ENCODE data around the gene ALG6. TPM values are rescaled to one million over a fixed set of nuclear protein-coding genes. Genes with fewer than 3 reads are reported as not detected.
A peak's percentile ranks its signal among the peaks of the same experiment; 100 is the strongest.

ALG6 gene
- total RNA-seq, 4 donors from 2014 or later: 6.8 to 16.5 (median 13.0) TPM

DNA sequence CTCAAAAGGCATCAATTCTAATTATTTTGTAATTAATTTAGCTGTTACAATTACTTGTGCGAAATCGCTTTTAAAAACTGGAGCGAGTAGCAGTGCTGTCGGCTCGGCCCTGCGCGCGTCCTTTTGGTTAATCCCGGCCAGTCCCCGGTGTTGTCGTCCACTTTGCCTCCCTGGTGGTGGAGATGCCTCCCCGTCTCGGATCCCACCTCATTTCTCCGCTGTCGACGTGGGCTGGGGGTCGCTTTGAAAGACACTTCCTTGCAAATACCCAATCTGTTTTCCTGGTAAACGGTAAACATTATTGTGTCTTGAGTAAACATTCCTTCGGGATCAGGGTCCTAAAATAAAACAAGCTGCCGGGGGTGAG is 41.3 kb upstream of the ALG6 start:
- Histone ChIP-seq H3K27ac (no peak overlapping the region), H3K36me3 (no peaks in the 10 kb centered on the region), H3K27me3 (peaks cover 23 to 100% (median 68%) of the 10 kb centered on the region in 4 donors), H3K4me1 (peaks cover 25 to 63% (median 26%) of the 10 kb centered on the region in 3 donors), H3K9me3 (no peaks in the 10 kb centered on the region), H3K4me3 (no peak overlapping the region)
- TF ChIP-seq POLR2A (IDR thresholded peaks at IDR 0.05): no peak
- TF ChIP-seq, protein P1, sequence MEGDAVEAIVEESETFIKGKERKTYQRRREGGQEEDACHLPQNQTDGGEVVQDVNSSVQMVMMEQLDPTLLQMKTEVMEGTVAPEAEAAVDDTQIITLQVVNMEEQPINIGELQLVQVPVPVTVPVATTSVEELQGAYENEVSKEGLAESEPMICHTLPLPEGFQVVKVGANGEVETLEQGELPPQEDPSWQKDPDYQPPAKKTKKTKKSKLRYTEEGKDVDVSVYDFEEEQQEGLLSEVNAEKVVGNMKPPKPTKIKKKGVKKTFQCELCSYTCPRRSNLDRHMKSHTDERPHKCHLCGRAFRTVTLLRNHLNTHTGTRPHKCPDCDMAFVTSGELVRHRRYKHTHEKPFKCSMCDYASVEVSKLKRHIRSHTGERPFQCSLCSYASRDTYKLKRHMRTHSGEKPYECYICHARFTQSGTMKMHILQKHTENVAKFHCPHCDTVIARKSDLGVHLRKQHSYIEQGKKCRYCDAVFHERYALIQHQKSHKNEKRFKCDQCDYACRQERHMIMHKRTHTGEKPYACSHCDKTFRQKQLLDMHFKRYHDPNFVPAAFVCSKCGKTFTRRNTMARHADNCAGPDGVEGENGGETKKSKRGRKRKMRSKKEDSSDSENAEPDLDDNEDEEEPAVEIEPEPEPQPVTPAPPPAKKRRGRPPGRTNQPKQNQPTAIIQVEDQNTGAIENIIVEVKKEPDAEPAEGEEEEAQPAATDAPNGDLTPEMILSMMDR (IDR thresholded peaks at IDR 0.05): no peak
- intact Hi-C loops (cut with DNase I): no loop called here
- 24 to 27% methylated on average over 17 to 20 of the region's 20 CpGs for WGBS, 2 donors
- DNase-seq: no peak

DNA sequence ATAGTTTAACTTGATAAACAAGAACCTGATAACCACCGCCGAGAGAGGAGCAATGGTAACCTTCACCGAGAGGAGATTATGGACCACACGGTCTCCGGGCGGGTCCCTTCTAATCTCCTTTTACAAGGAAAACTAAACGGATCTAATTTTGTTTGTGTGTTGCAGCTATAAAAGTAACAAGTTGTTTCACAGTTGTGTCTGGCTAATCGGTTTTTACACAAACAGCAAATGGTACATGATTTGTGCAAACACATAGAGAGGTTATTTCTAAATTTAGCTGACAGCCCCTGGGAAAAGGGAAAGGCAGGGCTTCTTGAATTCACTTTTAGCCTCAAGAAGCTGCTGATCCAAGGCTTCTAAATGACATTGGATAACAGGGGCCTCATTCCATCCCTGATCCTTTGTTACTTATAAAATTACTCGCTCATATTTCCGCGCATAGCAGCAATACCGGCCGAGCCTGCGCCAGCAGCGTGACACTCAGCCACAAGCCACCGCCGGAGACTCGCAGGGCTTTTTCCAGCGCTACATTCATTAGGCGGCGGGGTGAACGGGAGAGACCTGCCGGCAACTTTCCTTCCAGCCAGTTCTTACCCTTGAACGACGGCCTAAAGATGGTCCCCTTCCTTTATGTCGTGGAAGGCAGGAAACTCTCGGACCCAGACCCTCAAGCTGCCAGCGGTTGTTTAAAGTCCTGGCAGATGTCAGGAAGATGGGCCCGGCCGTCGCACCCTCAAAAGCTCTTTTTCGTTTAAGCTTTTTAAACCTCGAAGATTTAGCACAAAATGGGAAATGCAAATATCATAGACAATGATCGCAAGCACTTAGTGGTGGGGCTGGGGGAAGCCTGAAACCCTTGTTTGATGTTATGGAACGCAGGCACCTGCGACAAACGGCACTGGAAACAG is 40.7 kb upstream of the ALG6 start:
- peaks cover 23 to 100% (median 64%) of the 10 kb centered on the region in 4 donors for H3K27me3 ChIP-seq
- TF ChIP-seq, protein P1 (IDR thresholded peaks at IDR 0.05): no peak
- no peak for TF ChIP-seq POLR2A (IDR thresholded peaks at IDR 0.05)
- no peak overlapping the region for H3K4me3 ChIP-seq
- H3K4me1 ChIP-seq: peaks cover 24 to 57% (median 24%) of the 10 kb centered on the region in 3 donors
- DNase-seq: no peak
- intact Hi-C loops (cut with DNase I): no loop called here
- H3K27ac ChIP-seq: no peak overlapping the region
- 21 to 22% methylated on average over 25 to 36 of the region's 37 CpGs for WGBS, 2 donors
- H3K36me3 ChIP-seq: no peaks in the 10 kb centered on the region
- H3K9me3 ChIP-seq: no peaks in the 10 kb centered on the region

DNA sequence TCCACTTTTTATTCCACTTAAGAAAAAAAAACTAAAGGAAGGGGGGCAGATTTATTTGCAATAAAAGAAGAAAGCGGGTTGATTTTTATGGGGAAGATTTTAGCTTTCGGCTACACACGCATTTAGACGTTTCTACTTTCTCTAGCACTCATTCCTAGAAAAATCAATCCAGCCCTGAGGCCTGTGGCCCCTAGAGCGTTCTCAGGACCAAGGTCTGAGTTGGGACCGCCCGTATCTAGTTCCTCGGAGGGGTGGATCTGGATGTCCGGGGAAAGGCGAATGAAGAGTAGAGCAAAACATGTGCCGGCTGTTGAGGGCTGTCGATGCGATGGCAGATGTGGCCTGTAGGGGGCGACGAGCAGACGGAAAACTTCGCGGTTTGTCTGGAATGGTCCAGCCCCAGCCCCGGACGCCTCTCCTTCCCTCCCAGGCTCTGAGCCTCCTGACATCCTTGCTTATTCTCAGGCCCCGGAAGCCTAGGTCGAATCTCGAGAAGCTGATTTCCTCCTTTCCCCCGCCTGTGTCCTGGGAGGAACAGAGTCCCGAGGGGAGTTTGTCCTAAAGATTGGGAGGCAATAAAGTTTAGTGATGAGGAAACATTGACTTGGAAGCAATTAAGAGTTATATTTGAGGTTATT is 39.9 kb upstream of the ALG6 start:
- DNase-seq: no peak
- Histone ChIP-seq H3K36me3 (no peaks in the 10 kb centered on the region), H3K27ac (no peak overlapping the region), H3K4me3 (no peak overlapping the region), H3K9me3 (no peaks in the 10 kb centered on the region), H3K4me1 (peaks cover 18 to 49% (median 18%) of the 10 kb centered on the region in 3 donors), H3K27me3 (peaks cover 14 to 100% (median 57%) of the 10 kb centered on the region in 4 donors)
- intact Hi-C loops (cut with DNase I): no loop called here
- TF ChIP-seq, protein P1 (IDR thresholded peaks at IDR 0.05): peak in 5 of 6 experiments; percentile 60 to 76 (median 63)
- no peak for TF ChIP-seq POLR2A (IDR thresholded peaks at IDR 0.05)
- 13 to 20% methylated on average over 25 of the region's 25 CpGs for WGBS, 2 donors

DNA sequence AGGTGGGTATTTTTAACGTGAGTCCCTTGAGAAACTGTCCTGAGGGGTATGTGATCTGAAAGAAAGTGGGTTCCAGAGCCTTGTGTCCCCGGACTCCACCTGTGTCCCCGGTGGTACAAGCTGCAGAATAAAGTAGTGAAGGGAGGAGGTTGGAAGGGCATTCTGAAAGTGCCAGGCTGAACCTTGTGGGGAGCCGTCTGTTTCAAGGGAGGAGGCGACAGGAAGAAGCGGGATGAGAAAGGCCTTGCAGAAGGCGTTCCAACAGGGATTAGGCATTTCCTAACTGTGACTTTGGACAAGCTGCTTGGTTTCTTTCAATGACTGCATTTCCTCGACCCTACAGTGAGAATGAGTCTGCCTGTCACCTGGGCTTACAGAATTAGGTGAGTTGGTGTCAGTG is 39.3 kb upstream of the ALG6 start:
- H3K4me1 ChIP-seq: peaks cover 12 to 43% (median 14%) of the 10 kb centered on the region in 3 donors
- TF ChIP-seq, protein P1 (IDR thresholded peaks at IDR 0.05): no peak
- no peak for TF ChIP-seq POLR2A (IDR thresholded peaks at IDR 0.05)
- 59 to 68% methylated on average over 8 of the region's 8 CpGs for WGBS, 2 donors
- intact Hi-C loops (cut with DNase I): no loop called here
- no peak overlapping the region for H3K4me3 ChIP-seq
- DNase-seq: no peak
- H3K27ac ChIP-seq: no peak overlapping the region
- H3K36me3 ChIP-seq: no peaks in the 10 kb centered on the region
- H3K9me3 ChIP-seq: no peaks in the 10 kb centered on the region
- peaks cover 9 to 100% (median 54%) of the 10 kb centered on the region in 4 donors for H3K27me3 ChIP-seq

DNA sequence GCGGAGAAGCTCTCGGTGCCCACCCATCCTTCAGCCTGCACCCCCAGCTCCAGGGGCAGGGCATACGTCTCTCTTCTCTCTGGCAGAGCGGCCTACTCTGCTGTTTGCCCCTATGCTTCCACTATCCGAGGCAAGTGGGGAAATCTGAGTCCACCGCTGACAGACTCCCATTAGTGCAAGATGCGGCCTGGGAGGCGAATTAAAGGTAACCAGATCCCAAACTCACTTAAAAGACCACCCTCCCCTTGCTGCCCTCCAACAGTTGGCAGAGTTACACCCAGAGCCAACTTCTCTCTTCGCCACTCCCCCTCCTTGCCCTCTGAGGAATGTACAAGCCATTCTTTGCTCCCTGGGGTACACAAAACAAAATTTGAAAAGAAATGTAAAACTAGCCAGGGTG is 38.6 kb upstream of the ALG6 start:
- peaks cover 6 to 100% (median 54%) of the 10 kb centered on the region in 4 donors for H3K27me3 ChIP-seq
- no peak overlapping the region for H3K27ac ChIP-seq
- no peak for DNase-seq
- intact Hi-C loops (cut with DNase I): no loop called here
- H3K4me1 ChIP-seq: peaks cover 7 to 37% (median 14%) of the 10 kb centered on the region in 3 donors
- no peaks in the 10 kb centered on the region for H3K36me3 ChIP-seq
- TF ChIP-seq POLR2A (IDR thresholded peaks at IDR 0.05): no peak
- TF ChIP-seq, protein P1 (IDR thresholded peaks at IDR 0.05): no peak
- H3K4me3 ChIP-seq: no peak overlapping the region
- H3K9me3 ChIP-seq: no peaks in the 10 kb centered on the region
- WGBS, 2 donors: 82 to 96% methylated on average over 5 to 9 of the region's 9 CpGs

All from esophagus squamous epithelium (tissue), 5 donors.